Duodenal mucosa (tissue), 2 donors: ENCODE data around the gene LRRC47.

Source experiments
- H3K27ac ChIP-seq: one replicate; pipeline ENCODE4 v1.7.0; 2013; ENCODE audit warnings: low read depth, low read length
- H3K27me3 ChIP-seq, 2 donors: one replicate each; pipeline ENCODE4 v1.7.0; 2013; ENCODE audit warnings: low read length in 2 of 2, control low read depth in 1 of 2; ENCODE audit not compliant: insufficient read depth in 2 of 2, control insufficient read depth in 1 of 2
- H3K36me3 ChIP-seq, 2 donors: one replicate each; pipeline ENCODE4 v1.7.0; 2013; ENCODE audit warnings: low read length in 2 of 2, control low read depth in 1 of 2; ENCODE audit not compliant: insufficient read depth in 2 of 2, control insufficient read depth in 1 of 2
- H3K4me1 ChIP-seq, 2 donors: one replicate each; pipeline ENCODE4 v1.7.0; 2013; ENCODE audit warnings: low read length in 2 of 2, control low read depth in 1 of 2; ENCODE audit not compliant: insufficient read depth in 2 of 2, control insufficient read depth in 1 of 2
- H3K4me3 ChIP-seq, 2 donors: one replicate each; pipeline ENCODE4 v1.7.0; 2013; ENCODE audit warnings: low read length in 2 of 2, low read depth in 1 of 2
- H3K9ac ChIP-seq, 2 donors: one replicate each; pipeline ENCODE4 v1.7.0; 2013; ENCODE audit warnings: low read length in 2 of 2, low read depth in 1 of 2
- H3K9me3 ChIP-seq, 2 donors: one replicate each; pipeline ENCODE4 v1.7.0; 2013; ENCODE audit warnings: low read length in 2 of 2, control low read depth in 1 of 2; ENCODE audit not compliant: control insufficient read depth in 1 of 2

Gene LRRC47

GRCh38 chr1:3742439-3743298 lies 53.6 kb downstream of the LRRC47 start:
- H3K4me1 ChIP-seq: peaks cover 1 to 5% of the 10 kb centered on the region in 2 donors
- H3K4me3 ChIP-seq: no peak overlapping the region
- no peaks in the 10 kb centered on the region for H3K9me3 ChIP-seq
- H3K27me3 ChIP-seq: no peaks in the 10 kb centered on the region
- no peak overlapping the region for H3K9ac ChIP-seq
- no peak overlapping the region for H3K27ac ChIP-seq
- H3K36me3 ChIP-seq: peaks cover 0 to 17% of the 10 kb centered on the region in 2 donors

GRCh38 chr1:3741566-3742438 lies 54.5 kb downstream of the LRRC47 start:
- Histone ChIP-seq H3K27me3 (no peaks in the 10 kb centered on the region), H3K9me3 (no peaks in the 10 kb centered on the region), H3K4me3 (no peak overlapping the region), H3K36me3 (peaks cover 0 to 17% of the 10 kb centered on the region in 2 donors), H3K9ac (no peak overlapping the region), H3K4me1 (peaks cover 0 to 5% of the 10 kb centered on the region in 2 donors), H3K27ac (no peak overlapping the region)

GRCh38 chr1:3740752-3741151 lies 55.5 kb downstream of the LRRC47 start:
- H3K9ac ChIP-seq: no peak overlapping the region
- no peaks in the 10 kb centered on the region for H3K9me3 ChIP-seq
- H3K4me3 ChIP-seq: no peak overlapping the region
- peaks cover 0 to 18% of the 10 kb centered on the region in 2 donors for H3K36me3 ChIP-seq
- H3K27me3 ChIP-seq: no peaks in the 10 kb centered on the region
- H3K4me1 ChIP-seq: no peaks in the 10 kb centered on the region
- H3K27ac ChIP-seq: no peak overlapping the region

- Histone ChIP-seq H3K4me3 (no peak overlapping the region), H3K9me3 (no peaks in the 10 kb centered on the region), H3K27ac (no peak overlapping the region), H3K36me3 (peaks cover 0 to 19% of the 10 kb centered on the region in 2 donors), H3K27me3 (no peaks in the 10 kb centered on the region), H3K4me1 (no peaks in the 10 kb centered on the region), H3K9ac (no peak overlapping the region)
Observed at GRCh38 chr1:3740042-3740441, 56.3 kb downstream of the LRRC47 start.

- Histone ChIP-seq H3K4me1 (no peaks in the 10 kb centered on the region), H3K4me3 (no peak overlapping the region), H3K9ac (no peak overlapping the region), H3K36me3 (peaks cover 0 to 19% of the 10 kb centered on the region in 2 donors), H3K27ac (no peak overlapping the region), H3K27me3 (no peaks in the 10 kb centered on the region), H3K9me3 (no peaks in the 10 kb centered on the region)
Observed at GRCh38 chr1:3738943-3739342, 57.4 kb downstream of the LRRC47 start.

- no peaks in the 10 kb centered on the region for H3K9me3 ChIP-seq
- peaks cover 6 to 11% of the 10 kb centered on the region in 2 donors for H3K27me3 ChIP-seq
- H3K36me3 ChIP-seq: peaks cover 0 to 12% of the 10 kb centered on the region in 2 donors
- H3K4me3 ChIP-seq: no peak overlapping the region
- no peak overlapping the region for H3K9ac ChIP-seq
- no peaks in the 10 kb centered on the region for H3K4me1 ChIP-seq
- no peak overlapping the region for H3K27ac ChIP-seq
Observed at GRCh38 chr1:3736708-3737107, 59.6 kb downstream of the LRRC47 start.

GRCh38 chr1:3736131-3736561 lies 60.2 kb downstream of the LRRC47 start:
- Histone ChIP-seq H3K36me3 (peaks cover 0 to 11% of the 10 kb centered on the region in 2 donors), H3K27ac (no peak overlapping the region), H3K9me3 (no peaks in the 10 kb centered on the region), H3K9ac (no peak overlapping the region), H3K27me3 (peaks cover 6 to 11% of the 10 kb centered on the region in 2 donors), H3K4me1 (no peaks in the 10 kb centered on the region), H3K4me3 (no peak overlapping the region)

GRCh38 chr1:3735688-3736087 lies 60.6 kb downstream of the LRRC47 start:
- Histone ChIP-seq H3K27ac (no peak overlapping the region), H3K9ac (no peak overlapping the region), H3K4me1 (no peaks in the 10 kb centered on the region), H3K27me3 (peaks cover 6 to 11% of the 10 kb centered on the region in 2 donors), H3K4me3 (no peak overlapping the region), H3K9me3 (no peaks in the 10 kb centered on the region), H3K36me3 (peaks cover 0 to 11% of the 10 kb centered on the region in 2 donors)

- no peak overlapping the region for H3K27ac ChIP-seq
- H3K4me3 ChIP-seq: no peak overlapping the region
- no peaks in the 10 kb centered on the region for H3K4me1 ChIP-seq
Observed at GRCh38 chr1:3735027-3735681, 61.1 kb downstream of the LRRC47 start.

More at GRCh38 chr1:3735027-3735681, 61.1 kb downstream of the LRRC47 start:
- Histone ChIP-seq H3K27me3 (peaks cover 6 to 11% of the 10 kb centered on the region in 2 donors), H3K36me3 (peaks cover 0 to 11% of the 10 kb centered on the region in 2 donors), H3K9ac (no peak overlapping the region), H3K9me3 (no peaks in the 10 kb centered on the region)
